ENCODE measurements around the gene OPCML.

DNA sequence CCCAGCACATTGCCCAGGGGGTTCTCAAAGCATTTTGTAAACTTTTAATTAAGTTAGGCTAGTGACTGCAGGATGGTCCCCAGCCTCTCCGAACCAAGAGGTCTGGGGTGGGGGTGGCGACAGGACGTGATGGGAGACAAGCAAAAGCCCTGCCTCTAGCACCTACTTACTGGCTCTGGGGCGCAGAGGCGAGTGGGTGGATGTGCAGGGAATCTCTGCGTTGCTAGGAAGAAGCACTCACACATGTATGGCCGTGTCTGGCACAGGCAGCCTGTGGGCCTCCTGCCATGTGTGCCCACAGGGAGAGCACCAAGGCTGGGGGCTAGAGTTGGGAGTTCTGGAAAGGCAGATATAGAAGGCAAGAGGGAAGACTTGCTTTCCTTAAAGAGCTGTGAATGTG, 6.3 kb downstream of the OPCML start:
- TF ChIP-seq, protein P1, sequence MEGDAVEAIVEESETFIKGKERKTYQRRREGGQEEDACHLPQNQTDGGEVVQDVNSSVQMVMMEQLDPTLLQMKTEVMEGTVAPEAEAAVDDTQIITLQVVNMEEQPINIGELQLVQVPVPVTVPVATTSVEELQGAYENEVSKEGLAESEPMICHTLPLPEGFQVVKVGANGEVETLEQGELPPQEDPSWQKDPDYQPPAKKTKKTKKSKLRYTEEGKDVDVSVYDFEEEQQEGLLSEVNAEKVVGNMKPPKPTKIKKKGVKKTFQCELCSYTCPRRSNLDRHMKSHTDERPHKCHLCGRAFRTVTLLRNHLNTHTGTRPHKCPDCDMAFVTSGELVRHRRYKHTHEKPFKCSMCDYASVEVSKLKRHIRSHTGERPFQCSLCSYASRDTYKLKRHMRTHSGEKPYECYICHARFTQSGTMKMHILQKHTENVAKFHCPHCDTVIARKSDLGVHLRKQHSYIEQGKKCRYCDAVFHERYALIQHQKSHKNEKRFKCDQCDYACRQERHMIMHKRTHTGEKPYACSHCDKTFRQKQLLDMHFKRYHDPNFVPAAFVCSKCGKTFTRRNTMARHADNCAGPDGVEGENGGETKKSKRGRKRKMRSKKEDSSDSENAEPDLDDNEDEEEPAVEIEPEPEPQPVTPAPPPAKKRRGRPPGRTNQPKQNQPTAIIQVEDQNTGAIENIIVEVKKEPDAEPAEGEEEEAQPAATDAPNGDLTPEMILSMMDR (conservative IDR thresholded peaks at IDR 0.05; ENCODE audit: low read depth, low read length): no peak
- TF ChIP-seq EZH2 (IDR thresholded peaks at IDR 0.05; ENCODE audit: low read length, unreplicated experiment): no peak
- no peak for TF ChIP-seq EZH2phosphoT487 (IDR thresholded peaks at IDR 0.05; ENCODE audit: borderline replicate concordance, low read length)

All from PC-3 (cell line).